Nephron progenitor cell (in vitro differentiated cells): ENCODE measurements around the gene CIDEB.

Experiments used
- DNase-seq: peaks from one replicate; pipeline ENCODE4 v3.0.0; 2021
- H3K27ac Mint-ChIP-seq: 2 replicates; pipeline ENCODE4 v1.8.0; 2021; ENCODE audit warnings: mild to moderate bottlenecking, moderate library complexity, mixed read lengths
- H3K27me3 Mint-ChIP-seq: 2 replicates; pipeline ENCODE4 v1.8.0; 2021; ENCODE audit warnings: mild to moderate bottlenecking, low read depth, mixed read lengths; ENCODE audit not compliant: poor library complexity
- H3K36me3 Mint-ChIP-seq: 2 replicates; pipeline ENCODE4 v1.8.0; 2021; ENCODE audit warnings: low read depth, mixed read lengths
- H3K4me1 Mint-ChIP-seq: 2 replicates; pipeline ENCODE4 v1.8.0; 2021; ENCODE audit warnings: mixed read lengths
- H3K4me3 Mint-ChIP-seq: 2 replicates; pipeline ENCODE4 v1.8.0; 2021; ENCODE audit warnings: mild to moderate bottlenecking, moderate library complexity, mixed read lengths
- H3K9me3 Mint-ChIP-seq: 2 replicates; pipeline ENCODE4 v1.8.0; 2021; ENCODE audit warnings: mild to moderate bottlenecking, moderate library complexity, mixed read lengths
- CTCF ChIP-seq: fragments of 200-600 bp; sonication (generic); IDR thresholded peaks from 2 replicates; pipeline ENCODE4 v1.5.0; 2021; ENCODE audit warnings: antibody characterized with exemption

CIDEB gene

DNA sequence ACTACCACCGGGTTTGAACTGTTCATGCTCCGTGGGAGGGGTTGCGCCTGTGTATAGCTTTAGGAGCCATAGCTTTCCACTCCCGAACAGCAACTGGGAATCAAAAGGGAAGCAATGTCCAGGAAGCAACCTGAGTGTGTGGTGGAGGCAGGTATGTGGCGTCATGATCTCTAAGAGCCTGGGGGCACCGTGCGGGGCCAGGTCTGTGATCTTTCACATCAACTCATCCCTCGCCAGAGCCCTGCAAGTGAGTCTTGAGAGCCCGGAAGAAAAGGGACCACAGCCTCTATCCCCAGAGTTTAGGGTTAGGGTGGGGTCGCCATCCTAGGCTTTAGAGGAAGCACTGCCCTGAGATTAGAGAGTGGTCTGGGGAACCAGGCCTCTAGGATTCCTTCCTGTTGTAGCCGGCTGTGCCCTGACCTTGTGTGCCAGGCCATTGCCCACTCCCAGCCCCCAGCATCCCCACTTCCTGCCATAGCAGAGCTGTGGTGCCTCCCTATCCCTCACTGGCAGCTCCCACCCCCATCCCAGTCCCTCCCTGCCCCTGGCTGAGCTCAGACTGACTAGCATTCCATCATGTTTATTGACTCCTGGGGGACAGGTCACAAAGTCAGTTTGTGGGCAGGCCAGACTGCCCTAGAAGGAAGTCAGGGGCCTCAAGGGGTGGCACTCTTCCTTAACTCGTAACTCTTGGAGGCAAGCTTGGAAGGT, 27.8 kb upstream of the CIDEB start:
- H3K4me1 Mint-ChIP-seq: peaks cover 68% of the 10 kb centered on the region
- H3K27ac Mint-ChIP-seq: no peak overlapping the region
- no peak for TF ChIP-seq CTCF
- H3K9me3 Mint-ChIP-seq: no peaks in the 10 kb centered on the region
- peaks cover 95% of the 10 kb centered on the region for H3K27me3 Mint-ChIP-seq
- peak overlapping the region; percentile 78 for H3K4me3 Mint-ChIP-seq
- DNase-seq: peak; percentile 36
- no peaks in the 10 kb centered on the region for H3K36me3 Mint-ChIP-seq

DNA sequence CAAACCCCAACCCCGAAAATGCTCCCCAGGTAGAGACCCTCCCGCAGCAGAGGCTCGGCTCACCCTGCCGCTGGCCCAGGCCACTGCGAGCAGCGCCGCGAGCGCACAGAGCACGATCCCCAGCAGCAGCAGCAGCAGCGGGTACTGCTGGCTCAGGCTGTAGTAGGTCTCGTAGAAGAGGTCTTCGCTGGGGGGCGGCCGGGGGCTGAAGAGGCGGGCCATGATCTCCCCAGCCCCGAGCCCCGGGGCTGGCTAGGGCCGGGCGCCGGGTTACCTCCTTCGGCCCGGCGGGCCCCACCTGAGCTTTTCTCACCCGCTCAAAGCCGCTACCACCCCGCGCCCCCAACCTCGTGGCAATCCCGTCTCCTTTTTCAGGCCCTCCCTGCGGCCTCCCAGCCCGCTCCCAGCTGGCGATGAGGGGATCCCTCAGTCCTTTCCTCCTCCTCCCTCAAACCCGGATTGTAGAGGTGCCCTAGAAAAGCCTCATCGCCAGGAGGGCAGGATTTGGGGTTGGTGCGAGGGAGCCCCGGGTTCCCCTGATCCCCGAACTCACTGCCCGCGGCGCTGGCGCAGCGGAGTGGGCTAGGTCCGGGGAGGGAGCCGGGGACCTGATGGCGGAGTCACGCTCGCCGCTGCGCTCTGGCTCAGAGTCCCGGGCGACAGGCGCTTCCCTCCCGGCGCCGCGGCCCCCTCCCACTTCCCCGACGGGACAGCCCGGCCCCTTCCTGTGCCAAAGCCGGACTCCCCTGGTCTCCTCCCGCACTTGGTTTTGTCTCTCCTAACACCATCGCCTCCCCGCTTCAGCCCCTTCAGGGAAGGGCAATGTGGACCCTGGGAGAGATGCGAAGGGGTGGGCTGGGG, 26.9 kb upstream of the CIDEB start, which contains the start of gene ADCY4:
ADCY4 (minus strand) TSS at position 641 of the 861 bp plus-strand sequence; CDS start at position 222, 419 bp downstream.
- Mint-ChIP-seq H3K4me1 (peaks cover 64% of the 10 kb centered on the region), H3K9me3 (no peaks in the 10 kb centered on the region), H3K4me3 (peak within 1 kb of the TSS; percentile 80), H3K27me3 (peaks cover 95% of the 10 kb centered on the region), H3K27ac (no peak within 1 kb of the TSS), H3K36me3 (no peaks in the 10 kb centered on the region)
- TF ChIP-seq CTCF: no peak
- DNase-seq: peak; percentile 60

DNA sequence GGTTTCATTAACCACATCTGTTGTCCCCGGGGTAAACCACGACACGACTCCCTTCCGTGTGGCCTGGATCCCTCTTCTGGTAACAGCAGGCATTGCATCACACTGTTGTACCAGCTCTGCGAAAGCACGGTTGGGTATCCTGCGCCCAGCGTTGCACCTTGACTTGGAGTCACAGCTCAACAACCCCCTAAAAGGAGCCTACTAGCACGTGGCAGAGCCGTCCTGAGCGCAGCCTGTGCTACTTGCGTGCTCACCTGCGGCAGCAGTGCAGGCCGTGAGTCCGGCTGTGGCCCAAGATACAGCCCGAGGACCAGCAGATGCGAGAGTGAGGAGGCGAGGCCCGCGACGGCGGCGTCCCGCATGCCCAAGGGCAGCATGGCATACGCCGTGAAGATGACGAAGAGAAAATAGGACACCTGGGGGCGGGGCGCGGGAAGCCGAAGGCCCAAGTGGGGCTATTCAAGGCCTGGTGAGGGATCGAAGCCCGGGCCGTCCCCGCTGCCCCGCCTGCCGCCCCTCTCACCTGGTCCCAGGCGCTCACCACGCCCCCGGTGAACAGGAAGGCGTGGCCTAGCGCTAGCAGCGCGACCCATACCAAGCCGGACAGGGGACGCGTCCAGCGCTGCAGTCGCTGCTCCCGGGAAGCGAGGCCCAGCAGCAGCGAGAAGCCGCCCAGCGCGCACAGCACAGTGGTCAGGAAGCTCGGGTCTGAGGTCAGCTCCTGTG, 24.7 kb upstream of the CIDEB start:
- peak overlapping the region; percentile 78 for H3K4me3 Mint-ChIP-seq
- no peaks in the 10 kb centered on the region for H3K36me3 Mint-ChIP-seq
- peaks cover 83% of the 10 kb centered on the region for H3K27me3 Mint-ChIP-seq
- H3K4me1 Mint-ChIP-seq: peaks cover 50% of the 10 kb centered on the region
- peaks cover 8% of the 10 kb centered on the region for H3K9me3 Mint-ChIP-seq
- H3K27ac Mint-ChIP-seq: no peak overlapping the region
- TF ChIP-seq CTCF: peak; percentile 64
- DNase-seq: peak; percentile 71

- no peak for DNase-seq
- Mint-ChIP-seq H3K27me3 (peaks cover 81% of the 10 kb centered on the region), H3K36me3 (no peaks in the 10 kb centered on the region), H3K27ac (no peak overlapping the region), H3K9me3 (peaks cover 8% of the 10 kb centered on the region), H3K4me1 (peaks cover 49% of the 10 kb centered on the region), H3K4me3 (peak overlapping the region; percentile 78)
- TF ChIP-seq CTCF: no peak
Observed at GRCh38 chr14:24331731-24332267, 24.0 kb upstream of the CIDEB start.

GRCh38 chr14:24330973-24331674, 23.3 kb upstream of the CIDEB start:
- H3K27me3 Mint-ChIP-seq: peaks cover 75% of the 10 kb centered on the region

More at GRCh38 chr14:24330973-24331674, 23.3 kb upstream of the CIDEB start:
- Mint-ChIP-seq H3K27ac (no peak overlapping the region), H3K9me3 (peaks cover 8% of the 10 kb centered on the region), H3K4me1 (peaks cover 47% of the 10 kb centered on the region), H3K4me3 (no peak overlapping the region), H3K36me3 (no peaks in the 10 kb centered on the region)
- DNase-seq: no peak
- no peak for TF ChIP-seq CTCF
